NCI-H2171 (cell line): ENCODE results near the gene PPIG.
"Not testable (repeated sequence)": the region's sequence is repeated elsewhere in the genome, so short reads cannot be mapped to it uniquely, and the experiment has no call there.

Source experiments
- DNase-seq: peaks from one replicate; lab custom pipeline; 2025; lab: John Stamatoyannopoulos, UW

The PPIG gene

DNA sequence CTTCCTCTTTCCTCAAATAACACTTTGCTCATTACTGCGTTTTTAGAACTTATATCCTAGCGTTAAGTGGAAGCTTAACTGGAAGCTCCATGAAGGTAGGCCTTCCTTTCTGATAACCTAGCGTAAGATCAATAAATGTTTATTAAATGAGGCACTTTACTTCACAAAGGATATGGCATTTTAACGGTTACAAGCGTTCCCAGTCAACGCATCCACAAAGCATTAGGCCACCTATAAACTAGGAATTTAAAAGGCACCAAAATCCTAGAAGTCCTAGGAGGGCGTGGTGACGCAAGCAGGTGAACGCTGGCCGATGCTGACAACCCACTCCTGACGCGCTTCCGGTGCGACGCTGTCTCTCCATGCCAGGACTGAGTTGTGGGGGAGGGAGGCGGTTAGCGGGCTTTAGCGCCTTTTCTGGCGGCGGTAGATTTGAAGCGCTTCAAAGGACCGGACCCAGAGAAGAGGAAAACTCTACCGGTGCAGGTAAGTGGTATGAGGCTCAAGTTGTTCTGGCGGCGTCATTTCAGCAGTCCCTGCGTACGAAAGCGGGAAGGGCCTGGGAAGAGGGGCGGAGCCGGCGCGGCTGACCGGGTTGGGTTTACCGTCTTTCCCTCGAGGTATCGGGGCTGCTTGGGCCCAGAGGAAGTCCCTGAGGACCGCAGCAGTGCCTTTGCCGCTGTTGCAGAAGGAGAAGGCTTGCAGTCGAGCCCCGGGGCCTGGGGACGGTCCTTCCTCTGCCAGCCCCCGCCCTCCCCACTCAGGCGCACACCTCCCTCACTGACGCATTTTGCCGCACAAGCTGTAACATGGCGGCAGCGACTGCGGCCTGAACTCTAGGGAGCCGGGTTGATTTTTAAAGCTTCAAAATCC lies at the start of gene PPIG:
Gene PPIG, plus strand, starts transcription at position 347 of the 873 bp plus-strand sequence. CDS start 19,691 bp downstream, outside the sequence.
- peak; percentile 91 for DNase-seq

DNA sequence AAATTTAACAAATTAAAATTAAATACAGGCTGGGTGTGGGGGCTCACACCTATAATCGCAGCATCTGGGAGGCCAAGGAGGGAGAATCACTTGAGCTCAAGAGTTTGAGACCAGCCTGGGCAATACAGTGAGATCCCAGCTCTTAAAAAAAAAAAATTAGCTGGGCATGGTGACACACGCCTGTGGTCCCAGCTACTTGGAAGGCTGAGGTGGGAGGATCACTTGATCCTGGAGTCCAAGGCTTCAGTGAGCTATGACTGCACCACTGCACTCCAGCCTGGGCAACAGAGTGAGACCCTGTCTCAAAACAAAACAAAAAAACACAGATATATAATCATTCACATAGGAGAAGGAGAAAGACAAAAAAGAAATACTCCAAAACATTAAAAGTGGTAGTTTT lies 44.7 kb upstream of the PPIG start:
- not testable (repeated sequence) for DNase-seq

DNA sequence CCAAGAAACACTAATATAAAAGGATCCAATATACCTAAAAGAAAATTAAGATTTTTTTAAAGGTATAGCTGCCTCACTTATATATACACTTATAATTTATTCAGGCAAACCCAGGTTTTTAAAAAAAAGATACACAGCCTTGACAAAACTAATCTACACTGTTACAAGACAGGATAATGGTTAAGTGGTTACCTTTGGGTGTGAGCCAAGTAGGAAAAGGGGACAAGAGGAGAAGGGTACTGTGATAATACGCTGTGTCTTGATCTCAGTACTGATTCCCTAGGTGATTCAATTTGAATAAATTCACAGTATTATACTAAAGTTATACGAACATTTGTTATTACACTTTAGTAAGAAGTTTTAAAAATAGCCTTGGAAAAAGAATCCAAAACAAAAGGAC lies 44.0 kb upstream of the PPIG start:
- no peak for DNase-seq

DNA sequence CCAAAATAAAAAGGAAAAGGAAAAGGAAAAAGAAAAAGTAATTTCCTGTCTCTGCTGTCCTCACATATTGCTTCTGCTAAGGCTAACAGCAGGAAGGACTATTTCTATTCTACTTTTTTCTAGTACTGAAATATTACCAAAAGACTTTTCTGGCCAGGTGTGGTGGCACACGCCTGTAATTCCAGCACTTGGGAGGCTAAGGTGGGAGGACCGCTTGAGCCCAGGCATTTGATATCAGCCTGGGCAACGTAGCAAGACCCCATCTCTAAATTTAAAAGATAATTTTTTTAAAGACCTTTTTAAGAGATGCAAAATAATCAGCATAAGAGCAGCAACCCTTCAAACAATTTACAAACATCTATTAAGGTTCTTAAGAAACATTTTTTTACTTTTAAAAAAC lies 41.7 kb upstream of the PPIG start:
- DNase-seq = no peak

DNA sequence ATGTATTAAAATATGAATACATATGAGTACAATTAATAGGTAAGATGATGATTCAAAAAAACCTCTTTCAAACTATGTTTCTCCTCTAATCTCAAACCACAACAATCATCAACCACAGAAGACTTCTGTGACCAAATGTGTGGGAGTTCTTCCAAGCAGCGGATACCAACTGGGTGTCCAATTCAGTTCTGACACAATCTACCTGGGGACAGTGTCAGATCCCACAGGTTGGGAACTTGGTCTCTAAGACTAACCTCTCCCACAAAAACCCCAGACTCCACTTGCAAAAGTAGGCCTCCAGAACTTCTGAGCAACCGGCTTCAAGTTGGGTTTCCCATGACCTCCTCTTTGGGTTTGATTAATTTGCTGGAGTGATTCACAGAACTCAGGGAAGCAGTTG lies 37.4 kb upstream of the PPIG start:
- no peak for DNase-seq

DNA sequence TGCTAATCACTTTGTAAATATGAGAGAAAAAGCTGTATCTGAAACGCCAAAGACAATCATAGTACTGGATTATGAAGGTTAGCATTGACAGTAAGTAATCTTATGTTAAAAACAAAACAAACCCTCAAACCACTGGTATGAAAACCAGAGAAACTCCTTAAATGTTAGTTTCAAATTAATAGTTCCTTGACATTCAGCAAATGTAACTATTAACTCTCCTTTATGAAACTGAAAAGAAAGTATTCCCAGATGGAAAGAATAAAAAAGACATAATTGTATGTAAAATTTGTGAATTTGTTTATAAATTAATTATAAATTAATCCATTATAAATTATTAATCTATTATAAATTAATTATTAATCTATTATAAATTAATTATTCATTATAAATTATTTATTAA lies 22.8 kb upstream of the PPIG start:
- no peak for DNase-seq

DNA sequence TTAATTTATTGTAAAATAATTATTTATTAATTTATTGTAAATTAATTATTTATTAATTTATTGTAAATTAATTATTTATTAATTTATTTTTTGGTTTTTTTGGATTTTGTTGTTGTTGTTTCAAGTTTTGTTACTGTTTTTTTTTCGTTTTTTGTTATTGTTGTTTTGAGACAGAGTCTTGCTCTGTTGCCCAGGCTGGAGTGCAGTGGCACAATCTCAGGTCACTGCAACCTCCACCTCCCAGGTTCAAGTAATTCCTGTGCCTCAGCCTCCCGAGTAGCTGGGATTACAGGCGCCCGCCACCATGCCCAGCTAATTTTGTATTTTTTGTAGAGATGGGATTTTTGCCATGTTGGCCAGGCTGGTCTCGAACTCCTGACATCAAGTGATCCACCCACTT lies 22.1 kb upstream of the PPIG start:
- not testable (repeated sequence) for DNase-seq

DNA sequence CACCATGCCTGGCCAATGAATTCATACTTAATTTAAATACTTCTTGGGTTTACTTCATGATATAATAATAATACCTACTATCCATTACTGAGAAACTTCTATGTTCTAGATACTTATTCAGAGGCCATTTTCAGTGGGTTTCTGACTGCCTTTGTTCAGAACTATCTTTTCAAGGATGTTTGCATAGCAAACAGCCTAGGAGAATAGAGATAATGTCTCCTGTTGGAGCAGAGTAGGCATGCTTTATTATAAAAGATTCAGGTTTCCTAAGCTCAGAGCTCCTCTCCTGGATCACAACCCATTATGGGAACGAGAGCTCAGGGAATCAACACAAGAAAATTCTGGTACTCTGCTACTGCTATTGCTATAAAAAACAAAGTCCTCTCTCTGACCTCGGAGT lies 21.6 kb upstream of the PPIG start:
- no peak for DNase-seq

DNA sequence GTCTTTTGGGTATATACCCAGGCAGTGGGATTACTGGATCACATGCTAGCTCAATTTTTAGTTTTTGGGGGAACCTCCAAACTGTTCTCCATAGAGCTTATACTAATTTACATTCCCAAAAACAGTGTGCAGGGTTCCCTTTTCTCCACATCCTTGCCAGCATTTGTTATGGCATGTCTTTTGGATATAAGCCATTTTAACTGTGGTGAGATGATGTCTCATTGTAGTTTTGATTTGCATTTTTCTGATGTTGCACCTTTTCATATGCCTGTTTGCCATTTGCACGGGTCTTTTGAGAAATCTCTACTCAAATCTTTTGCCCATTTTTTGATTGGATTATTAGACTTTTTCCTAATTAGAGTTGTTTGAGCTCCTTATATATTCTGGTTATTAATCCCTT lies 18.5 kb upstream of the PPIG start:
- DNase-seq = no peak

DNA sequence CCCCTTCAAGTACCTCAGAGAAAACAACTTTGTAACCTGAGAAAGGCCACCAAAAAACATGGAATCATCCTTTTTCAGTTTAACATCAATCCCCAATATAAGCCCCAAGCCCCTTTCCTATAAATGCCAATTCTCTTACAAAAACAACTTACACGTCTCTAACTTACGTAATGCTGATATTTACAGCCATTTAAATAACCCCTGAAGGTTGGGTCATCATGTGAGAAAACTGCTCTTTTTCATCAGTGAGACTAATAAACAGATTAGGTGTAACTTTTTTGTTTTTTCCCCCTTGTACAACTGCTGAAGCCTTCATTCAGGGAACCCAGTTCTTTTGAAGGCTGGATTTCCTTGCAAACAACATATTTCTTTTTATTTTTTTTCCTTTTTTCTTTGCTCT lies 14.2 kb upstream of the PPIG start:
- DNase-seq = no peak

DNA sequence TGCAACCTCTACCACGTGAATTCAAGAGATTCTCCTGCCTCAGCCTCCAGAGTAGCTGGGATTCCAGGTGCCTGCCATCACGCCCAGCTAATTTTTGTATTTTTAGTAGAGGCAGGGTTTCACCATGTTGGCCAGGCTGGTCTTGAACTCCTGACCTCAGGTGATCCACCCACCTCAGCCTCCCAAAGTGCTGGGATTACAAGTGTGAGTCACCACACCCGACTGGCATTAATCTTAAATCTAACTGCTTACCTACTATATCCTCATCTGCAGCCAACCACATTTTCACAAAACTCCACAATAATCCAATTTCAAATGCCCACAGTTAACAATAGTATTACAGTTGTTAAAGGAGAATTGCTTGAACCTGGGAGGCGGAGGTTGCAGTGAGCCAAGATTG lies 13.4 kb upstream of the PPIG start:
- not testable (repeated sequence) for DNase-seq

DNA sequence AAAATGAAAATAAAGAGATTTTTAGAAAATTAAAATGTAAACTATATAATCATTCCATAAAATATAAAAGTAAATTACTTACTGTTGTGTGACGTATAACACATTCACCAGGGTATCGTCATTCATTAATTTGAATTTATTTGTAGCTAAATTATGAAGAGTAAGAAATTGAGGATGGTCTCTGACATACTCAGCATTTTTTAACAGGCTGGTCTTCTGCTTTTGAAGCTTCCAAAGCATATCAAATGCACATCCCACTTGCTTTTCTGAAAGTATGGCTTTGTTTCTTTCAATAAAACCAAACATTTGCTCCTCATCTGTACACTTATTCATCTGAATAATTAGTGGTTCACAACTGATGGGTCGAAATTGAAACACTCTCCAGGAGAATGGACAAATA lies 12.6 kb upstream of the PPIG start:
- DNase-seq = no peak

DNA sequence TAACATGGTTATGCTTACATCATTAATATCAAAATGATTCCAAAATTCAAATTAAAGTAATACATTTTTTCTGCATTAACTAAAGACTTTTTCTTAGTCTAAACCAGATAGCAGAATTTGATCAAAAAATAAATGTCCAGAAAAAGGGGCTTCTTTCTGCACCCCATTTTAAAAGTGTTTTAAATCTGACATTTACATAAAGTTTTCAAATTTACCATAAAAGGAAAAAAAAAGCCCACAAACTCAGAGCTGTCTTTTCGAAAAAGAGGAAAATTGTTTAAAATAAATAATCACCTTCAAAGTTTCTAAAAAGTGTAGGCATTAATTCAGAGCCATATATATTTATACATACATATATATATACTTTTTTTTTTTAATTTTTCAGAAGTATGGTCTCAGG lies 12.0 kb upstream of the PPIG start:
- no peak for DNase-seq

DNA sequence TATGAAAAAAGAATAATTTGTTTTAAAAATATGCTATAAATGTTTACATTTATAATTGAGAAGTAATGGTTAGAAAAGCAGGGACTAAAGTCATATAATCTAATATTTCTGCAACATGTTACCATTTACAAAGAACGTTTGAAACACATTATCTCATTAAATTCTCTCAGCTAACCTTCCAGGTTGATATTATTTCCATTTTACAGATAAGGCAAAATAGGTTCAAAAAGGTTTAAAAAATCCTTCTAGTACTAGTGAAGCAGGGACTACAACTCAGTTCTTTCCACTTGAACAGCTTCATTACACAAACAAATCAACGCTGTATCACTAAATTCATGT lies 11.4 kb upstream of the PPIG start:
- DNase-seq = no peak

DNA sequence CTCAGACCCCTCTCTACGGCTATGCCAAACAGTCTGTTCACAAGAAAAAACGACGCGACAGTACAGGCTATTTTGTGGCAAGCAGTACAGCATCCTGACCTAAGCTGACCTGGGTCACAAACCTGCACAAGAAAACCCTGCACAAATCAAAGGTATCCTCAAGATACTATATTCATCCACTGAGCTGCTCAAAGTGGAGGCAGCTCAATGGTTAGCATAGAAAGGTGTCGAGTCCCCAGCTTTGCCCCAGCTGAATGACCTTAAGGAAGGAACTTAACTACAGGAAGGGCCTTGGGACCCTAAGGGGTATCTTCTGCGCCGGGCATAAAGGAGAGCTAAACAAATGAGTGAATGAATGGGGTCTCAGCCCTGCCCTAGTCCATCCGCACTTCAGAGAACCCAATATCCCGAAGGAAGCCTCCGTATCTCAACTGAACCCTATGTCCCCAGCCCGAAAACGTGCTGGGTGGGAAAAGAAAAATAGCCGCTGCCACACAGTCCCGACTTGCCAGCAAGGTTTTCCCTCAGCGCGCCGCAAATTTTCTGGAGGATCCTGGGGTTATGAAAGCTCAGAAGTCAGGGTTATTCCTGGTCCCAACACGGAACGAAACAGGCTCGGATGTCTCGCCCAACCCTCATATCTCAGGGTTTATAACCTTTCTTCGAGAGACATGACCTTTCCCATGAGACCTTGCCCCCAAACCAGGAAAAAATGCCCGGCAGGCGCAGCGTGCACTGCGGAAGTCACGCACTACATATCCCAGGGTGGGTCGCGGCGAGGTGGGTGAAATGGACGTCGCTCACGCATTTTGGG lies 10.8 kb upstream of the PPIG start, which contains the start of gene FASTKD1:
Gene FASTKD1, minus strand, starts transcription at position 706 of the 814 bp plus-strand sequence. CDS start 1,836 bp downstream, outside the sequence.
- DNase-seq = peak; percentile 95

DNA sequence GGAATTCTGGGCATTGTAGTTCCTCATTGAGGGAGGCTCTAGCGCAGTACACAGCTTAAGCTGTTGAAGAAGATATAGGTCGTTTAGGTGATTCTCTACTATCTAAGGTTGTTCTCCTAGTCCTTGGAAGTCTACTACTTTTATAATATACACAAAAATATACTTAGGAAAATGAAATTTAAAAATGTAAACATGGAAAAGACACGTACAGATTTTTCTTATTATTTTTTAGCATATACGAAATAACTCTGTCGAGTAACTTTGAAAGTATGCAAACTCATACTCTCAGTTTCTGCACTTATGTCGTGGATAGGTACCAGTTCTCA lies 10.2 kb upstream of the PPIG start:
- no peak for DNase-seq

DNA sequence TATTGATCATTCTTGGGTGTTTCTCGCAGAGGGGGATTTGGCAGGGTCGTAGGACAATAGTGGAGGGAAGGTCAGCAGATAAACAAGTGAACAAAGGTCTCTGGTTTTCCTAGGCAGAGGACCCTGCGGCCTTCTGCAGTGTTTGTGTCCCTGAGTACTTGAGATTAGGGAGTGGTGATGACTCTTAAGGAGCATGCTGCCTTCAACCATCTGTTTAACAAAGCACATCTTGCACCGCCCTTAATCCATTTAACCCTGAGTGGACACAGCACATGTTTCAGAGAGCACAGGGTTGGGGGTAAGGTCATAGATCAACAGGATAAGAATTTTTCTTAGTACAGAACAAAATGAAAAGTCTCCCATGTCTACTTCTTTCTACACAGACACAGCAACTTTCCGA lies 9.6 kb upstream of the PPIG start:
- not testable (repeated sequence) for DNase-seq

DNA sequence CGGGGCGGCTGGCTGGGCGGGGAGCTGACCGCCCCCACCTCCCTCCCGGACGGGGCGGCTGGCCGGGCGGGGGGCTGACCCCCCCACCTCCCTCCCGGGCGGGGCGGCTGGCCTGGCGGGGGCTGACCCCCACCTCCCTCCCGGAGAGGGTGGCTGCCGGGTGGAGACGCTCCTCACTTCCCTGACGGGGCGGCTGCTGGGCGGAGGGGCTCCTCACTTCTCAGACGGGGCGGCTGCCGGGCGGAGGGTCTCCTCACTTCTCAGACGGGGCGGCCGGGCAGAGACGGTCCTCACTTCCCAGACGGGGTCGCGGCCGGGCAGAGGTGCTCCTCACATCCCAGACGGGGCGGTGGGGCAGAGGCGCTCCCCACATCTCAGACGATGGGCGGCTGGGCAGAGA lies 8.9 kb upstream of the PPIG start:
- DNase-seq = not testable (repeated sequence)

DNA sequence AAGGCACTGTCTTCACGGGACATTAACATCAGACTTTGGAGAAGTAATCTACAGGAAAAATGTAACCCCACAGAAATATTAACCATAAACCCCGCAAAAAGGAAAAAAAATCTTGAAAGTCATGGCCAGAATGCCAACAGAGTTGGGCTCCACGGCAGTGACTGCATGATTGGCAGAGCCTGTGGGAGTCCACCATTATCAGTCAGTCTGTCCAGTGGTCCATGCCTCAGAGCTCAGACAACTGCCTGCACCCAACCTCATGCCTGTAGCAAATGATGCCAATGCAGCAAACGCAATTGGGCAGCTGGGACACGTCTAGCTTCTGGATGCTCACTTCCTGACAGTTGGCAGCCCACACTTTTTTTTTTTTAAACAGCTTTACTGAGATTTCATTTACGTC lies 5.1 kb upstream of the PPIG start:
- no peak for DNase-seq

DNA sequence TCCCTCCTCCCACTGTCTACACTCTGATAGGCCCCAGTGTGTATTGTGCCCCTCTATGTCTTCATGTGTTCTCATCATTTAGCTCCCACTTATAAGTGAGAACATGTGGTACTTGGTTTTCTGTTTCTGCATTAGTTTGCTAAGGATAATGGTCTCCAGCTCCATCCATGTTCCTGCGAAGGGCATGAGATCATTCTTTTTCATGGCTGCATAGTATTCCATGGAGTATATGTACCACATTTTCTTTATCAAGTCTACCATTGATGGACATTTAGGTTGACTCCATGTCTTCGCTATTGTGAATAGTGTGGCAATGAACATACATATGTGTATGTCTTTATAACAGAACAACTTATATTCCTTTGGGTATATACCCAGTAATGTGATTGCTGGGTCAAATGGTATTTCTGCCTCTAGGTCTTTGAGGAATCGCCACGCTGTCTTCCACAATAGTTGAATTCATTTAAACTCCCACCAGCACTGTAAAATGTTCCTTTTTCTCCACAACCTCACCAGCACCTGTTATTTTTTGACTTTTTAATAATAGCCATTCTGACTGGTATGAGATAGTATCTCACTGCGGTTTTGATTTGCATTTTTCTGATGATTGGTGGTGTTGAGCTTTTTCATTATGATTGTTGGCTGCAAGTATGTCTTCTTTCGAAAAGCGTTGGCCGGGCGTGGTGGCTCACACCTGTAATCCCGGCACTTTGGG lies 1.4 kb upstream of the PPIG start:
- DNase-seq = not testable (repeated sequence)

DNA sequence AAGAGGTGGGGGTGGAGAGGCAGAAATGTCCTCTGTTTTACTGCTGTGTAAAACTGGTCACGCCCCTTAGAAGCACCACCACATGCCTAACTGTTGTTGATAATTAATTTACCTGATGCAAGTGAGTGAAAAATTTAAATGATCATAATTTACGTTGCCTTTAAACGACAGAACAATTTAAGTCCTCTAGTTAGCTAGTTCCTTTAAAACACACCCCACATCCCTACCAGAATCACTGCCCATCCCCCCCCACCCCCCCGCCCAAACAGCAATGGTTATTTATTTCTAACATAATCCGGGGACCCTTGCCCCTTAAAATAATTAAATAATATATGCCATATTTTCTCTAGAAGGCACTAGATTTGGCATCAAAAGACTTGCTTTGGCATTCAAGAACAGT lies 633 bp upstream of the PPIG start:
- no peak for DNase-seq

DNA sequence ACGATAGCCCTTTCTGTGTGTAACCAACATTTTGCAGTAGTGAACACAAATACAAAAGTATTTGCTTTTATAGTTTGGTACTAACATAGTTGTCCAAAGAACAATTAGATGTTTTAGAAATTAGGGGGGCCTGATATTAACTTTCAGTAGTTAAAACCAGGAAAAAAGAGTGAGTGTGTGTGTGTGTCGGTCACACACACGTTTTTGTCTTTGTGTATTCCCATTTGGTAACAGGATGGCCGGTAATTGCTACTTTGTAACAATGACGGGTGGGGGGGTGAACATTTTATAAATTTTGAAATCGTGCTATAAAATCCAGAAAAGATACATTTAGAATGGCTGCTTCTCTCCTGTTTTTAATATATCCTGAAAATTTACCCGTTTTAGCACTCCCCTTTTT lies 1.5 kb downstream of the PPIG start:
- DNase-seq = no peak

DNA sequence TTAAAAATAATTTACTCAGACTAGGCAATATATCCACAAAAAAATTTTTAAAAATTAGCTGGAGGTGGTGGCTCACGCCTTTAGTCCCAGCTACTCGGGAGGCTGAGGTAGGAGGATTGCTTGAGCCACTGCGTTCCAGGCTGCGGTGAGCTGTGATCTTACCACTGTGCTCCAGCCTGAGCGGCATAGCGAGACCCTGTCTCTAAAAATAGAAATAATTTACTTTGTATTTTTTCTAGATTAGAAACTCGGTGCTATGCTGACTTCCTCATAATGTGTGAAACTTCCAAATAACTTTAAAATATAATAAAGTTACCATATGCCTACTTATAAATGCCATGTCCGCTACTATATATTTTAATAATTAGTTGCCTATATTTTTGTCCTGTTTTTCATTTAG lies 6.7 kb downstream of the PPIG start:
- DNase-seq = no peak
